IMR-90 (cell line): ENCODE results near the gene ZNF436.

Experiments used
- CEBPB ChIP-seq: IDR thresholded peaks from 2 replicates; pipeline ENCODE4 v1.6.1; 2012; ENCODE audit warnings: low read depth, low read length, improper control_type of control experiment
- CHD1 ChIP-seq: IDR thresholded peaks from 2 replicates; pipeline ENCODE4 v1.6.1; 2012; ENCODE audit warnings: low read depth, low read length, improper control_type of control experiment
- FOS ChIP-seq: fragments of 150-350 bp; IDR thresholded peaks from 2 replicates; pipeline ENCODE4 v1.6.1; 2016; ENCODE audit warnings: low read depth, low read length
- MAFK ChIP-seq: IDR thresholded peaks from 2 replicates; pipeline ENCODE4 v1.6.1; 2012; ENCODE audit warnings: low read depth, low read length, improper control_type of control experiment
- MAZ ChIP-seq: IDR thresholded peaks from 2 replicates; pipeline ENCODE4 v1.6.1; 2012; ENCODE audit warnings: low read depth, mild to moderate bottlenecking, low read length, improper control_type of control experiment, moderate library complexity, borderline replicate concordance
- NFE2L2 ChIP-seq: fragments of 150-350 bp; IDR thresholded peaks from 2 replicates; pipeline ENCODE4 v1.6.1; 2016; ENCODE audit warnings: low read depth, mild to moderate bottlenecking, low read length
- POLR2A ChIP-seq: IDR thresholded peaks from 2 replicates; pipeline ENCODE4 v1.6.1; 2012; ENCODE audit warnings: mild to moderate bottlenecking, low read depth, low read length
- RAD21 ChIP-seq: IDR thresholded peaks from 2 replicates; pipeline ENCODE4 v1.6.1; 2012; ENCODE audit warnings: low read length, improper control_type of control experiment
- RCOR1 ChIP-seq: IDR thresholded peaks from 2 replicates; pipeline ENCODE4 v1.6.1; 2012; ENCODE audit warnings: mild to moderate bottlenecking, low read length, improper control_type of control experiment; ENCODE audit not compliant: insufficient replicate concordance
- RFX5 ChIP-seq: IDR thresholded peaks from 2 replicates; pipeline ENCODE4 v1.8.0; 2012; ENCODE audit warnings: low read depth, mild to moderate bottlenecking, low read length, moderate library complexity
- TF ChIP-seq, protein P1 (sequence below): conservative IDR thresholded peaks from 2 replicates; pipeline ENCODE4 v1.5.1; 2012; ENCODE audit warnings: mild to moderate bottlenecking, low read depth, low read length, improper control_type of control experiment
- TF ChIP-seq, protein P2 (sequence below): fragments of 150-350 bp; IDR thresholded peaks from 2 replicates; pipeline ENCODE4 v1.6.1; 2016; ENCODE audit warnings: low read depth, mild to moderate bottlenecking, low read length, moderate library complexity, borderline replicate concordance

DNA sequence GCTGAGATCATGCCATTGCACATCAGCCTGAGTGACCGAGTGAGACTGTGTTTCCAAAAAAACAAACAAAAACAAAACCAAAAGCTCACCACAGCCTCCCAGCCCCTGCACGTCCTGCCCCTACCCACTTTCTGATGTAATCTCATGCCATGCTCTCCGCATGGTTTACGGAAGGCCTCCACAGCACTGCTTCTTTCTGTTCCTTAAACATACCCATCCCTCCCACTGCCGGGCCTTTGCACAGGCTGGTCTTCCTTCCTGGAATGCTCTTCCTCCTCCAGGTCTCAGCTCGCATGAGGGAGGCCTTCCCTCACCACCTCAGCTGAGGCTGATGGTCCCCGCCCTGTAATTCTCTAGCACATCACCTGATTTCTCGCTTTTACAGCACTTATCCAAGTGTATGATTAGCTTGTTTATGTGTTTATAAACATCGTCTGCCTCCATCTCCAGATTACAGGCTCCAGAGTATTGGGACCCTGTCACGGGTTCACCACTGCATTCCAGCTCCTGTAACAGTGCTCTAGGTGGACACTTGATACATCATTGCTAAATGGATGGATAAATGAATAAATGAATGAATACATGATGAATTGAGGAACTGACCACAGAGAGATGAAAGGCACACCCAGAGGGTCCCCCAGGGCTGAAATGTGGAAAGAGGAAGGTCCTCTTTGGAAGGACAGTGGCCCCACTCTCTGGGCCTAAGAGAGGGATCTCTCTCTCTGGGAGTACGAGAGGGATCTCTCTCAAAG, 32.8 kb upstream of the ZNF436 start:
- TF ChIP-seq RFX5 (no peak), POLR2A (no peak), FOS (no peak), RAD21 (no peak), MAZ (no peak), MAFK (no peak), RCOR1 (no peak), NFE2L2 (no peak), CEBPB (no peak), CHD1 (no peak)
- TF ChIP-seq, protein P1, sequence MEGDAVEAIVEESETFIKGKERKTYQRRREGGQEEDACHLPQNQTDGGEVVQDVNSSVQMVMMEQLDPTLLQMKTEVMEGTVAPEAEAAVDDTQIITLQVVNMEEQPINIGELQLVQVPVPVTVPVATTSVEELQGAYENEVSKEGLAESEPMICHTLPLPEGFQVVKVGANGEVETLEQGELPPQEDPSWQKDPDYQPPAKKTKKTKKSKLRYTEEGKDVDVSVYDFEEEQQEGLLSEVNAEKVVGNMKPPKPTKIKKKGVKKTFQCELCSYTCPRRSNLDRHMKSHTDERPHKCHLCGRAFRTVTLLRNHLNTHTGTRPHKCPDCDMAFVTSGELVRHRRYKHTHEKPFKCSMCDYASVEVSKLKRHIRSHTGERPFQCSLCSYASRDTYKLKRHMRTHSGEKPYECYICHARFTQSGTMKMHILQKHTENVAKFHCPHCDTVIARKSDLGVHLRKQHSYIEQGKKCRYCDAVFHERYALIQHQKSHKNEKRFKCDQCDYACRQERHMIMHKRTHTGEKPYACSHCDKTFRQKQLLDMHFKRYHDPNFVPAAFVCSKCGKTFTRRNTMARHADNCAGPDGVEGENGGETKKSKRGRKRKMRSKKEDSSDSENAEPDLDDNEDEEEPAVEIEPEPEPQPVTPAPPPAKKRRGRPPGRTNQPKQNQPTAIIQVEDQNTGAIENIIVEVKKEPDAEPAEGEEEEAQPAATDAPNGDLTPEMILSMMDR: no peak
- TF ChIP-seq, protein P2, sequence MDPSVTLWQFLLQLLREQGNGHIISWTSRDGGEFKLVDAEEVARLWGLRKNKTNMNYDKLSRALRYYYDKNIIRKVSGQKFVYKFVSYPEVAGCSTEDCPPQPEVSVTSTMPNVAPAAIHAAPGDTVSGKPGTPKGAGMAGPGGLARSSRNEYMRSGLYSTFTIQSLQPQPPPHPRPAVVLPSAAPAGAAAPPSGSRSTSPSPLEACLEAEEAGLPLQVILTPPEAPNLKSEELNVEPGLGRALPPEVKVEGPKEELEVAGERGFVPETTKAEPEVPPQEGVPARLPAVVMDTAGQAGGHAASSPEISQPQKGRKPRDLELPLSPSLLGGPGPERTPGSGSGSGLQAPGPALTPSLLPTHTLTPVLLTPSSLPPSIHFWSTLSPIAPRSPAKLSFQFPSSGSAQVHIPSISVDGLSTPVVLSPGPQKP: no peak
